H1 (cell line): ENCODE measurements around the gene TUBB2B. TPM values are rescaled to one million over a fixed set of nuclear protein-coding genes. Genes with fewer than 3 reads are reported as not detected.

Experiments used
- CTCF ChIA-PET: fragments of 300-600 bp; sonication (Branson Sonifier 250); formaldehyde crosslinking; loops from one replicate; lab custom pipeline; 2021; ENCODE audit not compliant: partially characterized antibody; lab: Charles Lee
- POLR2A ChIA-PET: fragments of 300-600 bp; sonication (Branson Sonifier 250); formaldehyde crosslinking; loops from one replicate; lab custom pipeline; 2021; ENCODE audit warnings: inconsistent platforms; ENCODE audit not compliant: partially characterized antibody; lab: Charles Lee
- DNase-seq, 2 experiments: peaks; one replicate each; pipeline versions ENCODE4 v3.0.0 to v3.0.0-alpha.2; 2010 to 2022; ENCODE audit warnings: low spot score in 2 of 2, low read depth in 1 of 2, mixed read lengths in 1 of 2
- FAIRE-seq: peaks from 2 replicates; lab custom pipeline; 2011; peaks lifted over from hg19 to GRCh38; lab: Jason Lieb, UNC
- H2AFZ ChIP-seq: 2 replicates; pipeline ENCODE4 v1.8.1; 2012; ENCODE audit warnings: low read length, inconsistent platforms
- H2AK5ac ChIP-seq: 2 replicates; pipeline ENCODE4 v1.6.1; 2013; ENCODE audit warnings: low read depth, low read length
- H2BK120ac ChIP-seq: replicated peaks from 2 replicates; pipeline ENCODE3; 2013; ENCODE audit warnings: low read depth, low read length, inconsistent platforms
- H2BK12ac ChIP-seq: 2 replicates; pipeline ENCODE4 v1.6.1; 2013; ENCODE audit warnings: low read depth, low read length
- H2BK15ac ChIP-seq: 2 replicates; pipeline ENCODE4 v1.6.1; 2013; ENCODE audit warnings: low read length
- H2BK20ac ChIP-seq: 2 replicates; pipeline ENCODE4 v1.6.1; 2013; ENCODE audit warnings: low read length
- H2BK5ac ChIP-seq: 2 replicates; pipeline ENCODE4 v1.6.1; 2013; ENCODE audit warnings: low read depth, low read length
- H3K14ac ChIP-seq: 2 replicates; pipeline ENCODE4 v1.6.1; 2013; ENCODE audit warnings: inconsistent platforms; ENCODE audit not compliant: insufficient read length
- H3K18ac ChIP-seq: 2 replicates; pipeline ENCODE4 v1.6.1; 2013; ENCODE audit warnings: low read length; ENCODE audit errors: extremely low read depth
- H3K23ac ChIP-seq: 2 replicates; pipeline ENCODE4 v1.6.1; 2013; ENCODE audit warnings: inconsistent platforms; ENCODE audit not compliant: insufficient read length
- H3K23me2 ChIP-seq: 2 replicates; pipeline ENCODE4 v1.6.1; 2013; ENCODE audit warnings: low read depth, low read length
- H3K27ac ChIP-seq: 2 replicates; pipeline ENCODE4 v1.6.1; 2011; ENCODE audit warnings: low read depth, low read length, inconsistent platforms
- H3K27me3 ChIP-seq, 4 experiments: replicated peaks in 1 of 4; 1 replicate in 1 of 4; 2 replicates in 3 of 4; pipeline versions ENCODE4 v1.6.1 to v1.8.1; 2011 to 2013; ENCODE audit warnings: low read length in 3 of 4, mild to moderate bottlenecking in 3 of 4, inconsistent platforms in 2 of 4, mixed read lengths in 2 of 4, moderate library complexity in 1 of 4; ENCODE audit not compliant: control insufficient read depth in 3 of 4, insufficient read depth in 3 of 4; ENCODE audit errors: extremely low read depth in 1 of 4
- H3K36me3 ChIP-seq, 4 experiments: 2 replicates each; pipeline versions ENCODE4 v1.6.1 to v1.8.1; 2011 to 2013; ENCODE audit warnings: mild to moderate bottlenecking in 4 of 4, low read length in 3 of 4, moderate library complexity in 2 of 4, control low read depth in 1 of 4, inconsistent platforms in 1 of 4; ENCODE audit not compliant: insufficient read depth in 4 of 4, control insufficient read depth in 2 of 4
- H3K4ac ChIP-seq: replicated peaks from 2 replicates; pipeline ENCODE3; 2013; ENCODE audit warnings: low read length, low read depth, mixed read lengths, inconsistent platforms; ENCODE audit not compliant: insufficient read length
- H3K4me1 ChIP-seq, 4 experiments: replicated peaks in 1 of 4; 1 replicate in 1 of 4; 2 replicates in 3 of 4; pipeline versions ENCODE4 v1.6.1 to v1.8.1; 2011 to 2013; ENCODE audit warnings: low read length in 3 of 4, inconsistent platforms in 2 of 4, mixed read lengths in 1 of 4; ENCODE audit not compliant: insufficient read depth in 4 of 4, control insufficient read depth in 3 of 4
- H3K4me2 ChIP-seq, 2 experiments: 2 replicates each; pipeline versions ENCODE4 v1.6.1 to v1.8.1; 2011 to 2013; ENCODE audit warnings: low read depth in 2 of 2, low read length in 2 of 2, control low read depth in 1 of 2, inconsistent platforms in 1 of 2, mild to moderate bottlenecking in 1 of 2; ENCODE audit not compliant: insufficient read depth in 1 of 2
- H3K4me3 ChIP-seq, 4 experiments: fragments of 200-600, 300-600 bp in 1 of 4; sonication (generic), shearing (Covaris generic), sonication (Bioruptor Twin) in 1 of 4; 2 replicates each; pipeline versions ENCODE4 v1.5.1 to v1.8.1; 2011 to 2016; ENCODE audit warnings: low read length in 4 of 4, low read depth in 3 of 4, control low read depth in 2 of 4, inconsistent platforms in 2 of 4, mild to moderate bottlenecking in 2 of 4, mixed read lengths in 1 of 4, moderate library complexity in 1 of 4; ENCODE audit not compliant: insufficient read depth in 2 of 4; ENCODE audit errors: extremely low read depth in 1 of 4
- H3K56ac ChIP-seq: replicated peaks from 2 replicates; pipeline ENCODE3; 2013; ENCODE audit warnings: low read depth, mild to moderate bottlenecking, mixed read lengths, low read length, inconsistent platforms; ENCODE audit not compliant: insufficient read length
- H3K79me1 ChIP-seq: 2 replicates; pipeline ENCODE4 v1.6.1; 2013; ENCODE audit warnings: low read depth, low read length, control low read depth
- H3K79me2 ChIP-seq, 2 experiments: 2 replicates each; pipeline versions ENCODE4 v1.6.1 to v1.8.1; 2012 to 2013; ENCODE audit warnings: low read length in 2 of 2, mild to moderate bottlenecking in 2 of 2, inconsistent platforms in 1 of 2; ENCODE audit not compliant: insufficient read depth in 2 of 2, control insufficient read depth in 1 of 2
- H3K9ac ChIP-seq, 4 experiments: replicated peaks in 1 of 4; 1 replicate in 1 of 4; 2 replicates in 3 of 4; pipeline versions ENCODE4 v1.6.1 to v1.8.1; 2011 to 2013; ENCODE audit warnings: low read depth in 3 of 4, low read length in 3 of 4, control low read depth in 2 of 4, mild to moderate bottlenecking in 2 of 4, moderate library complexity in 2 of 4, inconsistent platforms in 1 of 4; ENCODE audit errors: extremely low read depth in 1 of 4
- H3K9me3 ChIP-seq, 2 experiments: 2 replicates each; pipeline versions ENCODE4 v1.6.1 to v1.8.1; 2012 to 2013; ENCODE audit warnings: mild to moderate bottlenecking in 2 of 2, moderate library complexity in 2 of 2, control low read depth in 1 of 2, inconsistent platforms in 1 of 2, low read depth in 1 of 2, low read length in 1 of 2, mixed read lengths in 1 of 2; ENCODE audit not compliant: insufficient read depth in 2 of 2
- H4K20me1 ChIP-seq, 2 experiments: replicated peaks in 1 of 2; 2 replicates each; pipeline versions ENCODE3 to v1.8.1; 2011 to 2013; ENCODE audit warnings: inconsistent platforms in 2 of 2, low read length in 2 of 2, mild to moderate bottlenecking in 1 of 2; ENCODE audit not compliant: insufficient read depth in 2 of 2, control insufficient read depth in 1 of 2
- H4K5ac ChIP-seq: 2 replicates; pipeline ENCODE4 v1.6.1; 2013; ENCODE audit warnings: low read length, low read depth, mixed read lengths, inconsistent platforms; ENCODE audit not compliant: insufficient read length
- H4K8ac ChIP-seq: 2 replicates; pipeline ENCODE4 v1.8.0; 2013; ENCODE audit warnings: mild to moderate bottlenecking, moderate library complexity, low read length, inconsistent platforms; ENCODE audit not compliant: insufficient read depth; ENCODE audit errors: extremely low read depth
- H4K91ac ChIP-seq: replicated peaks from 2 replicates; pipeline ENCODE3; 2013; ENCODE audit warnings: low read length, mixed read lengths, inconsistent platforms; ENCODE audit not compliant: insufficient read length
- CHD2 ChIP-seq: IDR thresholded peaks from 2 replicates; pipeline ENCODE4 v1.6.1; 2012; ENCODE audit warnings: low read length, improper control_type of control experiment
- HDAC6 ChIP-seq: IDR thresholded peaks from one replicate; pipeline ENCODE4 v1.7.1; 2012; ENCODE audit warnings: low read depth, mild to moderate bottlenecking, inconsistent platforms, low read length, moderate library complexity
- KDM5A ChIP-seq: fragments of 200-600 bp; IDR thresholded peaks from 2 replicates; pipeline ENCODE4 v1.7.1; 2012; ENCODE audit warnings: mild to moderate bottlenecking, low read length, inconsistent platforms, mixed read lengths
- MAFK ChIP-seq: IDR thresholded peaks from 2 replicates; pipeline ENCODE4 v1.6.1; 2012; ENCODE audit warnings: low read depth, mild to moderate bottlenecking, improper control_type of control experiment, low read length
- RAD21 ChIP-seq, 2 experiments: IDR thresholded peaks in 1 of 2; conservative IDR thresholded peaks in 1 of 2; 2 replicates each; pipeline ENCODE4 v1.6.1; 2011; ENCODE audit warnings: low read depth in 2 of 2, low read length in 2 of 2, improper control_type of control experiment in 1 of 2, inconsistent platforms in 1 of 2, mild to moderate bottlenecking in 1 of 2, moderate library complexity in 1 of 2
- RXRA ChIP-seq: IDR thresholded peaks from 2 replicates; pipeline ENCODE4 v1.6.1; 2011; ENCODE audit warnings: low read depth, mild to moderate bottlenecking, low read length, moderate library complexity; ENCODE audit not compliant: insufficient read depth
- SIX5 ChIP-seq: IDR thresholded peaks from 2 replicates; pipeline ENCODE4 v1.6.1; 2011; ENCODE audit warnings: mild to moderate bottlenecking, low read depth, low read length
- SP4 ChIP-seq: IDR thresholded peaks from 2 replicates; pipeline ENCODE4 v1.6.1; 2012; ENCODE audit warnings: low read length, inconsistent platforms
- YY1 ChIP-seq: IDR thresholded peaks from 2 replicates; pipeline ENCODE4 v1.6.1; 2011; ENCODE audit warnings: low read depth, mild to moderate bottlenecking, low read length
- WGBS, 2 experiments: shearing (Covaris generic) in 1 of 2; methylation state at CpG; one replicate each; pipeline versions ENCODE4 v1.1.6 to v1.1.7; 2013 to 2015; ENCODE audit warnings: low lambda C conversion rate in 2 of 2, mixed read lengths in 2 of 2, inconsistent platforms in 1 of 2, low coverage in 1 of 2, missing lambda C conversion rate in 1 of 2; ENCODE audit not compliant: insufficient replicate concordance in 2 of 2, insufficient coverage in 1 of 2, insufficient read length in 1 of 2; ENCODE audit errors: extremely low coverage in 1 of 2, missing lambda C conversion rate in 1 of 2; 5-methylcytosine and 5-hydroxymethylcytosine counted together
- polyA plus RNA-seq, 7 experiments: library from polyadenylated mRNA; depleted of rRNA in 3 of 7; stranded (reverse) in 5 of 7; unstranded in 2 of 7; fragments of >200 nt in 5 of 7; fragments of 200-250 nt in 2 of 7; gene quantifications; 1 replicate in 5 of 7; 2 replicates in 1 of 7; 4 replicates in 1 of 7; pipeline versions ENCODE4 v1.2.1 to v1.2.3, GENCODE V29; 2011 to 2013; ENCODE audit warnings: missing spikeins in 2 of 7, mixed read lengths in 2 of 7
- total RNA-seq: library from RNA; stranded (reverse); fragmentation: NEBNext Ultra II Directional; extraction: Animal tissue kit (Norgen Biotek cat#: 25700); gene quantifications from 2 replicates; pipeline ENCODE4 v1.2.1, GENCODE V29; 2021
- TF ChIP-seq, protein P1 (sequence below): IDR thresholded peaks from 2 replicates; pipeline ENCODE4 v1.6.1; 2011; ENCODE audit warnings: low read length, improper control_type of control experiment

TUBB2B gene
- total and polyA plus RNA-seq, 2 of the 8 experiments (the other 6 are each of a cell fraction or from before 2014, with no cell fraction given), result 612 to 722 TPM

DNA sequence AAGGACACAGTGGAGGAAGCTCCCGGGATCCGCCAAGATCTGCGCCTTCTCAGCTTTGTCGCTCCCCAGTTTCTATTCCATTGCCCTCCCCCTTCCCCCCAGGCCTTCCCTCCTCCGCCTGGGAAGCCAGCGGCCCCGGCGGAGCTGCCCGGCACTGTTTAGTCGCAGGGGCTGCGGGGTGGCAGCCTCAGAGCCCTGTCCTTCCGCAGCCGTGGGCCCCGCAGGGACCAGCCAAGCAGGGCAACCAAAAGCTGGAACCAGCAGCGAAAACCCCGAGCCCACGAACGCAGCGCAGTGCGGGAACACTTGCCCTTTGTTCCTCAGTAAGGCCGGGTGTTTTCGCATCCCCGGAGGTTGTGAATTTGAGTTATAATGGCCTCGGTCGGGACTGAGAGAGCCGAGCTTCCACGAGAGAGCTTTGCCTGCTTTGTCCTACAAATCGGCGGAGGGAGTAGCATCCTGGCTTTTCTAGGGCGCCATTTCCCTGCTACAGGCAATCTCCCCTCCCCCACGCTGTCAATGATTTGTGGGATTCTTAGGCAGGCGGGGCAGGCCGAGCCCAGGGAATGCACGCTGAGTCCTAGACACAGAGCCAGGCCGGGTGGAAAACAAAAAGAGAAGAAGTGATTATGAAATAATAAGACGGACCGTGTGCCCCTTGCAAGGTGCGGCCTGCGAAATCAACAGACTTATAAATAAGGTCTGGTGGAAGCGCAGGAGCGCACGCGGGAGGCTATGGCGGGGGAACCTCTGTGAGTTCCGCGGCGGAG, 4.0 kb upstream of the TUBB2B start:
- H2AK5ac ChIP-seq, result no peak overlapping the region
- peaks cover 0 to 23% (median 19%) of the 10 kb centered on the region in 4 experiments; a peak in 6 of 7 replicates for H3K27me3 ChIP-seq
- peak overlapping the region; percentile 83; the same call in 1 of the 2 replicates for H2BK12ac ChIP-seq
- peak overlapping the region; percentile 88; the same call in 1 of the 2 replicates for H2BK5ac ChIP-seq
- H4K20me1 ChIP-seq, result peaks cover 8 to 9% of the 10 kb centered on the region in 2 experiments
- peaks cover 5 to 17% (median 11%) of the 10 kb centered on the region in 4 experiments; a peak in 6 of 7 replicates for H3K4me1 ChIP-seq
- H3K79me1 ChIP-seq, result no peaks in the 10 kb centered on the region; the same call in 1 of the 2 replicates
- H3K56ac ChIP-seq, result peak overlapping the region; percentile 88
- H3K36me3 ChIP-seq, result no peaks in the 10 kb centered on the region; a peak in 1 of 8 replicates
- peak overlapping the region; percentile 5 for H4K5ac ChIP-seq
- H4K91ac ChIP-seq, result peak overlapping the region; percentile 50
- ChIA-PET CTCF (interaction anchor here (0.6 to 17.3 kb wide), 16 partner anchors 9 to 245 kb away, joined by 3 to 263 read pairs (median 4); partner anchors contain the start of gene TUBB2A), POLR2A (interaction anchor here (0.7 to 7.6 kb wide), 19 partner anchors 8 to 255 kb away, joined by 3 to 122 read pairs (median 6); partner anchors contain the start of gene TUBB2A)
- H2BK20ac ChIP-seq, result peak overlapping the region; percentile 97; the same call in 1 of the 2 replicates
- DNase-seq, result peak in 1 of 2 experiments; percentile 83
- peak overlapping the region; percentile 35 for H2BK120ac ChIP-seq
- peak overlapping the region; percentile 71 to 99 (median 86) for H3K4me3 ChIP-seq
- no peak overlapping the region for H3K23ac ChIP-seq
- no peaks in the 10 kb centered on the region for H3K9me3 ChIP-seq
- no peak overlapping the region for H4K8ac ChIP-seq
- H3K14ac ChIP-seq, result peak overlapping the region; percentile 6
- H3K27ac ChIP-seq, result no peak overlapping the region; the same call in 1 of the 2 replicates
- FAIRE-seq, result no peak
- H2BK15ac ChIP-seq, result peak overlapping the region; percentile 50; the same call in 1 of the 2 replicates
- H3K4ac ChIP-seq, result peak overlapping the region; percentile 17
- H3K18ac ChIP-seq, result peak overlapping the region; percentile 86
- peak overlapping the region in 3 of 4 experiments; percentile 71 to 80 (median 76); a peak in 6 of 7 replicates for H3K9ac ChIP-seq
- H3K23me2 ChIP-seq, result peaks cover 34% of the 10 kb centered on the region
- H2AFZ ChIP-seq, result peak overlapping the region; percentile 95
- peak overlapping the region; percentile 91 to 96 for H3K4me2 ChIP-seq
- WGBS, 2 experiments, result 1% methylated on average over 44 of the region's 47 CpGs; no CpG with 5 or more reads in 1 of the 2 experiments
- peaks cover 10% of the 10 kb centered on the region in 2 experiments for H3K79me2 ChIP-seq
- TF ChIP-seq RAD21 (IDR thresholded peaks at IDR 0.05 in 1 of 2, conservative IDR thresholded peaks at IDR 0.05 in 1 of 2; ENCODE audit: low read depth in 2 of 2, low read length in 2 of 2) (no peak), SP4 (no peak), KDM5A (no peak), YY1 (peak; percentile 94), CHD2 (0 out of 2 replicates have a peak, but pooled peaks have one; percentile 49), MAFK (no peak), RXRA (no peak), HDAC6 (no peak), SIX5 (no peak)
- TF ChIP-seq, protein P1, sequence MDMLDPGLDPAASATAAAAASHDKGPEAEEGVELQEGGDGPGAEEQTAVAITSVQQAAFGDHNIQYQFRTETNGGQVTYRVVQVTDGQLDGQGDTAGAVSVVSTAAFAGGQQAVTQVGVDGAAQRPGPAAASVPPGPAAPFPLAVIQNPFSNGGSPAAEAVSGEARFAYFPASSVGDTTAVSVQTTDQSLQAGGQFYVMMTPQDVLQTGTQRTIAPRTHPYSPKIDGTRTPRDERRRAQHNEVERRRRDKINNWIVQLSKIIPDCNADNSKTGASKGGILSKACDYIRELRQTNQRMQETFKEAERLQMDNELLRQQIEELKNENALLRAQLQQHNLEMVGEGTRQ, result no peak
